ENCODE data around the gene COQ10A. TPM values are rescaled to one million over a fixed set of nuclear protein-coding genes. Genes with fewer than 3 reads are reported as not detected.

The COQ10A gene
- 3.8 and 5.9 TPM in 2 replicates for total RNA-seq (2012; rRNA removed)

DNA sequence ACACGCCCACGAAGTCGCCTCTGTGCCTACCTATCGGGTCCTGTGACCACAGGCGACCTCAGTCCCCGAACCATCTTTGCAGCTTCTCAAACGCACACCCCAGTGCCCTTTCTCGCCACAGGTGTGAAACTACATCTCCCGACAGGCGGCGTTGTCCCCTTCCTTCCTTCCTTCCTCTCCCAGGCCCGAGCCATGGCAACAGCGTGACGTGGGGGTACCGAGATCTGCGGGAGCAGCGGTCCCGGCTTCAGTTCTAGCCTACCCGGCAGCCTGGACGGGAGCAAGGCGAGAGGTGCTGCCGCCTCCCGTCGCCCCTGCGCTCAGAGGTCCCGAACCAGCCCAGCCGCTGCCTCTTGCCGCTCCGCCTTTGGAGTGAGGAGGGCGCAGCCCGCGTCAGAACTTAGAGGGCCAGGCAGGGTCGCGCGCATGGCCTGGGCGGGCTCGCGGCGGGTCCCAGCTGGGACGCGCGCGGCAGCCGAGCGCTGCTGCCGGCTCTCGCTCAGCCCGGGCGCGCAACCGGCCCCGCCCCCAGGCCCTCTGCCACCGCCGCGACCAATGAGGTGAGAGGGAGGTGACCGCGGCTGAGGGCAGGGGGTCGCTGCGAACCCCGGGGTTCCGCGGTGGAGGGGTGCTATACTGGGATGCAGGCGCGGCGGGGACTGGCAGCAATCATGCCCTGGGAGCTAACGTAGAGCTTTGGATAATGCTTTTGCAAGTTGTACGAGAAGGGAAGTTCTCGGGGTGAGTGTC lies at the start of gene COQ10A:
COQ10A (plus strand) TSS at position 250 of the 750 bp plus-strand sequence; CDS start at position 427, 177 bp downstream.
- Histone ChIP-seq H3K9me3 (replicated peaks; ENCODE audit: low read length) (no peaks in the 10 kb centered on the region), H3K4me2 (ENCODE audit: low read length) (peak within 1 kb of the TSS; percentile 91), H3K36me3 (ENCODE audit: insufficient read depth, low read length) (peaks cover 20% of the 10 kb centered on the region), H3K4me3 (ENCODE audit: low read length) (peak within 1 kb of the TSS; percentile 86), H3K27me3 (ENCODE audit: control insufficient read depth, insufficient read depth, low read length) (no peaks in the 10 kb centered on the region), H3K4me1 (ENCODE audit: control insufficient read depth, insufficient read depth, low read length) (peaks cover 13% of the 10 kb centered on the region), H3K9ac (ENCODE audit: low read depth, low read length) (peak within 1 kb of the TSS; percentile 87)

GRCh38 chr12:56219840-56220239 lies 46.9 kb upstream of the COQ10A start:
- Histone ChIP-seq H3K9ac (ENCODE audit: low read depth, low read length) (no peak overlapping the region), H3K4me3 (ENCODE audit: low read length) (no peak overlapping the region), H3K36me3 (ENCODE audit: insufficient read depth, low read length) (peaks cover 13% of the 10 kb centered on the region), H3K4me2 (ENCODE audit: low read length) (peak overlapping the region; percentile 38), H3K4me1 (ENCODE audit: control insufficient read depth, insufficient read depth, low read length) (peaks cover 20% of the 10 kb centered on the region), H3K9me3 (replicated peaks; ENCODE audit: low read length) (no peaks in the 10 kb centered on the region), H3K27me3 (ENCODE audit: control insufficient read depth, insufficient read depth, low read length) (no peaks in the 10 kb centered on the region)

DNA sequence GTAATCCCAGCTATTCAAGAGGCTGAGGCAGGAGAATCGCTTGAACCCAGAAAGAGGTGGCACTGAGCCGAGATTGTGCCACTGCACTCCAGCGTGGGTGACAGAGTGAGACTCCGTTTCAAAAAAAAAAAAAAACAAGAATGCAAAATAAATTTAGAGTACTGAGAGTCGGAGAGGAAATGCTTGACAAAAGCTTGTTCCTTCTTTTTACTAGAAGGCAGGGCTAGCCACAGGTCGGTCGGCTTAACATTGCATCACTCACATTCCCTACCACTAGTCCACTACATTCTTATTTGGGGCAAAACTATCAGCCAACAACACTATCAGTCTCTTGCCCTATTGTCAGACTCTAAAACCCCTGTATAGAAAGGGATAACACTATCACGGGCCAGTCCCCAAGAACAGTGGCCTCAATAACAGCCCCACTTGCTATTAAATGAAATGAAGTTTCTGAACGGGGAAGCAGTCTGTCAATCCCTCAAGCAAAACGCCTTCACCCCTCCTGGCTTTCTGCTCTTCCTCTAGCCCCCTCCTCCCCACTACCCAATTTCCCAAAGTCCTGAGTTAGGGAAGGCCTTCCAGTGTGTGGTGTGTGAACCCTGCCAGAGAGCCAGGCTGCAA lies 46.0 kb upstream of the COQ10A start:
- Histone ChIP-seq H3K4me1 (ENCODE audit: control insufficient read depth, insufficient read depth, low read length) (peaks cover 26% of the 10 kb centered on the region), H3K4me2 (ENCODE audit: low read length) (peak overlapping the region; percentile 85), H3K36me3 (ENCODE audit: insufficient read depth, low read length) (peaks cover 8% of the 10 kb centered on the region), H3K4me3 (ENCODE audit: low read length) (peak overlapping the region; percentile 79), H3K27me3 (ENCODE audit: control insufficient read depth, insufficient read depth, low read length) (no peaks in the 10 kb centered on the region), H3K9ac (ENCODE audit: low read depth, low read length) (peak overlapping the region; percentile 88), H3K9me3 (replicated peaks; ENCODE audit: low read length) (no peaks in the 10 kb centered on the region)

DNA sequence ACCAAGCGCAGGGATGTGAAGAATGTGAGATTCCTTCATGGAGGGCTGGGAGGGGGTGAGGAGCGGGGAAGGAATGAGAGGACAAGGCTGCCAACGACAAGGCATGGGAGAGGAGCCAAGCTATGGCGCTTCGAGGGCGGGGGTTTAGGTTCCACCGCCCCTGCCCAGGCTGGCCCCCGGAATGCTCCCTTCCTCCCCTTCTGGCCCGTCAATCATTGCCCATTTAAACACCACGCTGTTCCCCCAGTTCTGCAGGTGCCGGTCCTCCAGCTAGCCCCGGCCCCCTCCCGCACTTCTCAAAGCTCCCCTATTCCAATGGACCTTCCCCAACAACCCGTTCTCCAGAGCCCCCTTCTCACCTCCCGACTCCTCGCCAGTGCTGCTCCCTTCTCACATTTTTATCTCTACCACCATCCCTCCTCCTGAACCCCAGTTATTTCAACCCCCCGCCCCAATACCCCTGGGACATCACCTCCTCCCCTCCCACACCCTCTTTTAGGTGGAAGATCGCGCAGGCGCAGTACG lies 45.4 kb upstream of the COQ10A start:
- Histone ChIP-seq H3K4me1 (ENCODE audit: control insufficient read depth, insufficient read depth, low read length) (peaks cover 26% of the 10 kb centered on the region), H3K9ac (ENCODE audit: low read depth, low read length) (peak overlapping the region; percentile 88), H3K4me3 (ENCODE audit: low read length) (peak overlapping the region; percentile 79), H3K36me3 (ENCODE audit: insufficient read depth, low read length) (peaks cover 4% of the 10 kb centered on the region), H3K4me2 (ENCODE audit: low read length) (peak overlapping the region; percentile 85), H3K9me3 (replicated peaks; ENCODE audit: low read length) (no peaks in the 10 kb centered on the region), H3K27me3 (ENCODE audit: control insufficient read depth, insufficient read depth, low read length) (no peaks in the 10 kb centered on the region)

DNA sequence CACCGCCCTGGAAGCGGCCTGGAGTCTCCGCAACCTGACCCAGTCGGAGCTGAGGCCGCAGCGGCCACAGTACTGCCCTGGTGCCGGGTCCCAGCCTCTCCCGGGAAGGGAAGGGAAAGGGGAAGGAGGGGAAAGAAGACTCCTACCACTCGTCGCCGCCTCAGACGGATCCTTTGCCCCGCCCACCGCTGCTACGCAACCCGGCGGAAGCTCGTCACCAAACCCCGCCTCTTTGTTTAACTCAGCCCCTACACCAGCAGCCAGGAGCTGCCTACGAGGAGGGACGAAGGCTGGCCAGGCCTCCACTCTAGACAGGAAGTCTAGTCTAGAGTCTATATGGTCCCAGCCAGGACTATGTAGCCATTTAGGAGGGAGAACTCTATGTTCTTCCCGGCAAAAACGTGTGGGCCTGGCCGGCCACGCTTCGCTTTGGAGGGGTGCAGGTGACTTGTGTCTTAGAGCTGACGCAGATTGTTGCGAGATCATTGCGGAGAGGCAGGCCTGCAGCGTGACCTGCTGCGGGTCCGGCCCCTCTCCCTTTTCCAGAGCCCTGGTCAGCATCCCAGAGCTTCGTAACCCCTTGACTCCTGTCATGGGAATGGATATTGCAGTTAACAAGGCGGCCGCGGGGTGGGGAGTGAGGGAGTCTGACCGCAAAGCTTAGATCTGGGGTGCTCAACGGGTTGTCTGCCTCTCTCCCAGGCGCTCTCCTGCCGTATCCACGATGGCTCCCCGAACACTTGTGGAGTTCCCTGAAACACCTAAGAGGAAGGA lies 44.8 kb upstream of the COQ10A start, which contains the start of gene RNF41:
RNF41 (minus strand) TSS at position 166 of the 774 bp plus-strand sequence. CDS start 7,875 bp downstream, outside the sequence.
- Histone ChIP-seq H3K36me3 (ENCODE audit: insufficient read depth, low read length) (no peaks in the 10 kb centered on the region), H3K4me1 (ENCODE audit: control insufficient read depth, insufficient read depth, low read length) (peaks cover 26% of the 10 kb centered on the region), H3K27me3 (ENCODE audit: control insufficient read depth, insufficient read depth, low read length) (no peaks in the 10 kb centered on the region), H3K9me3 (replicated peaks; ENCODE audit: low read length) (no peaks in the 10 kb centered on the region), H3K4me2 (ENCODE audit: low read length) (peak within 1 kb of the TSS; percentile 85), H3K4me3 (ENCODE audit: low read length) (peak within 1 kb of the TSS; percentile 79), H3K9ac (ENCODE audit: low read depth, low read length) (peak within 1 kb of the TSS; percentile 88)

- Histone ChIP-seq H3K4me1 (ENCODE audit: control insufficient read depth, insufficient read depth, low read length) (peaks cover 26% of the 10 kb centered on the region), H3K4me3 (ENCODE audit: low read length) (peak overlapping the region; percentile 79), H3K36me3 (ENCODE audit: insufficient read depth, low read length) (no peaks in the 10 kb centered on the region), H3K4me2 (ENCODE audit: low read length) (peak overlapping the region; percentile 85), H3K27me3 (ENCODE audit: control insufficient read depth, insufficient read depth, low read length) (no peaks in the 10 kb centered on the region), H3K9me3 (replicated peaks; ENCODE audit: low read length) (no peaks in the 10 kb centered on the region), H3K9ac (ENCODE audit: low read depth, low read length) (peak overlapping the region; percentile 88)
Measured at GRCh38 chr12:56222531-56222895, 44.2 kb upstream of the COQ10A start.

DNA sequence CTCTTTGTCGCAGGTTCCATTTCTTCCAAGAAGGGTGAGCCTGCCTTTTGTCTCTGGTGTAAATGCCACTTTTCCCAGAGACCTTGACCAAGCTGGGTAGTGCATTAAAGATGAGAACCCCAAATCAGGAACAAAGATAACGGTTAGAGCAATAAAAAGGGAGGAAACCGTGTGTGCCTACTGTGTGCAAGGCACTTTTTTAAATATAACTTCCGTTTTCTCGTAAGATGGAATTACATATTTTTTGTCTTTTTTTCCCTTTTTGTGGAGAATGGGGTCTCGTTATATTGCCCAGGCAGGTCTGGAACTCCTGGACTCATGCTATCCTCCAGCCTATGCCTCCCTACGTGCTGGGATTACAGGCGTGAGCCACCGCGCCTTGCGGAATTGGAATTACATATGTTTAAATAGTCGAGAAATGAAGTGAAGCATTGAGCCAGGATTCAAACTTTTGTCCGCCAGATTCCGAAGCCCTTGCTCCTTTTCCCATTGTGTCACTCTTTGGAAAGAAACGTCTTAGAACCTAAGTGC lies 43.1 kb upstream of the COQ10A start:
- peaks cover 26% of the 10 kb centered on the region for H3K4me1 ChIP-seq (ENCODE audit: control insufficient read depth, insufficient read depth, low read length)
- peak overlapping the region; percentile 51 for H3K9ac ChIP-seq (ENCODE audit: low read depth, low read length)

DNA sequence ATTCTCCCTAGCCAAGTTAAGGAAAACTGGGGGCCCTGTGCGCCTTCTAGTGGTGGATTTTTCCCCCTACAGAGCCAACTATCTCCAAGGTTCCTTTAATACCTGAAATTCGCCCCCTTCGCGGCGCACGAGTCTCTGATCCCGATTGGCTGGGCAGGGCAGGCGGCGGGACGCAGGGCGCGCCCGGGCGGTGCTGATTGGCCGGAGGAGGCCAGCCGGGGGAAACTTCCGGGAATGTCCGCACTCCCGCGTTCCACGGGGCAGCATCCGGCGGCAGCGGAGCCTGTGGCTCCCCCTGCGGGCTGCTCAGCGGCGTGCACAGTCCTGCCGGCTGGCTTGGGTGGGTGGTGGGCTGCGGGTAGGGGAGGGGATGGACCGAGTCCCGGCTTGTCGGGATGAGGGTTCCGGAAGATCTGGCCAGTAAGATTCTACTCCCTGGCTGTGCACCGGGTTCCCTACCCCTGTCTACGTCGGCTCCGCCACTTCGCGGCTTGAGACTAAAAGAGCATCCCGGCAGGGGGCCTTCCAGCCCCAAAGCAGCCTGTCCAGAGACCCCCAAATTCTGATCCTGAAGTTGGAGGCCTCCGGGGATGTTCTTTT lies 42.5 kb upstream of the COQ10A start, which contains the start of gene NABP2:
NABP2 (plus strand) TSS at position 241 of the 600 bp plus-strand sequence. CDS start 515 bp downstream, outside the sequence.
- peak within 1 kb of the TSS; percentile 85 for H3K4me3 ChIP-seq (ENCODE audit: low read length)
- H3K4me1 ChIP-seq (ENCODE audit: control insufficient read depth, insufficient read depth, low read length): peaks cover 26% of the 10 kb centered on the region
- H3K36me3 ChIP-seq (ENCODE audit: insufficient read depth, low read length): no peaks in the 10 kb centered on the region
- peak within 1 kb of the TSS; percentile 87 for H3K9ac ChIP-seq (ENCODE audit: low read depth, low read length)
- H3K27me3 ChIP-seq (ENCODE audit: control insufficient read depth, insufficient read depth, low read length): no peaks in the 10 kb centered on the region
- H3K9me3 ChIP-seq (replicated peaks; ENCODE audit: low read length): no peaks in the 10 kb centered on the region
- peak within 1 kb of the TSS; percentile 92 for H3K4me2 ChIP-seq (ENCODE audit: low read length)

More for the DNA sequence above, 43.1 kb upstream of the COQ10A start:
- peak overlapping the region; percentile 78 for H3K4me2 ChIP-seq (ENCODE audit: low read length)
- H3K9me3 ChIP-seq (replicated peaks; ENCODE audit: low read length): no peaks in the 10 kb centered on the region
- no peaks in the 10 kb centered on the region for H3K36me3 ChIP-seq (ENCODE audit: insufficient read depth, low read length)
- H3K27me3 ChIP-seq (ENCODE audit: control insufficient read depth, insufficient read depth, low read length): no peaks in the 10 kb centered on the region
- H3K4me3 ChIP-seq (ENCODE audit: low read length): peak overlapping the region; percentile 63

DNA sequence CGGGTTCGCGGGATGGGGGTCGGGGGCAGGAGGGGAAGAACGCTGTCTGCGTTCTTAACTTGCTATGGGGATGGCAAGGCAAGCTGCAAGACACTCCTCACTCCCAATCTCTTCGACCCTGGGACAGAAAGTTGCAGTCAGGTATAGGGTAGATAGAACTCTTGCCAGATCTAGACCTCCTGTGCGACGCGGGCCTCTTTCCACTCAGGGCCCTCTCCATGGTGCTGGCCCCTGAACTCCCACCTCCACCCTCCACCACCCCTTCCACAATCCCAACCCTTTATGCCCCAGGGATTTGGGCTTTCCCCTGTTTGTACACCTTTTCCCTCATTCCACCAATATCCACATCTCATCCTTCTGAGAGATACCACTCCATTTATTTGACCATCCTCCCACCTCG lies 41.8 kb upstream of the COQ10A start:
- Histone ChIP-seq H3K4me2 (ENCODE audit: low read length) (peak overlapping the region; percentile 92), H3K27me3 (ENCODE audit: control insufficient read depth, insufficient read depth, low read length) (no peaks in the 10 kb centered on the region), H3K4me1 (ENCODE audit: control insufficient read depth, insufficient read depth, low read length) (peaks cover 25% of the 10 kb centered on the region), H3K4me3 (ENCODE audit: low read length) (peak overlapping the region; percentile 85), H3K9ac (ENCODE audit: low read depth, low read length) (peak overlapping the region; percentile 87), H3K36me3 (ENCODE audit: insufficient read depth, low read length) (no peaks in the 10 kb centered on the region), H3K9me3 (replicated peaks; ENCODE audit: low read length) (no peaks in the 10 kb centered on the region)

- Histone ChIP-seq H3K9ac (ENCODE audit: low read depth, low read length) (no peak overlapping the region), H3K4me2 (ENCODE audit: low read length) (no peak overlapping the region), H3K4me1 (ENCODE audit: control insufficient read depth, insufficient read depth, low read length) (peaks cover 8% of the 10 kb centered on the region), H3K36me3 (ENCODE audit: insufficient read depth, low read length) (no peaks in the 10 kb centered on the region), H3K9me3 (replicated peaks; ENCODE audit: low read length) (no peaks in the 10 kb centered on the region), H3K4me3 (ENCODE audit: low read length) (no peak overlapping the region), H3K27me3 (ENCODE audit: control insufficient read depth, insufficient read depth, low read length) (no peaks in the 10 kb centered on the region)
Measured at GRCh38 chr12:56229082-56229481, 37.7 kb upstream of the COQ10A start.

Data from skeletal muscle satellite cell (primary cell).